ENCODE results near the gene PODXL.

Gene PODXL

DNA sequence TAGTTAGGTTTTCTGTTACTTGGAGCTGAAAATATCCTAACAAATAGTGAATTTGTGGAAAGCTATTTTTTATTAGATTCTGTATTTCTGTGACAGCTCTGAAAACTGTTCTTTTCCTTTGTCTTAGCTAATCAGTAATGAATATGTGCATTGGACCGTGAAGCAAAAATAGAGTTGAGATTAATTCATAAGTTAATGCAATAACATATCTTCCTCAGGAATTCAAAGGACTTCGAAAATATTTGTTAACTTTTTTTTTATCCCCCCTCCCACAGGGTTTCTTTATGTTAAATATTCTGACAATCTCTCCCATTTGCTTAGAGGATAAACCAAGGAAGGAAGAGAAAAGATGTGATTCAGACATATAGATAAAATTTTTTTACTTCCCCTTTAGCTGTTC is 101.4 kb downstream of the PODXL start:
- ChIA-PET CTCF (interaction anchor here (0.7 to 1.2 kb wide), 2 partner anchors 20 to 57 kb away, joined by 3 to 4 read pairs; no protein-coding TSS in a partner anchor), POLR2A (interaction anchor here (0.8 kb wide), 1 partner anchor 48 kb away, joined by 3 read pairs; no protein-coding TSS in a partner anchor)
- no peak overlapping the region for H3K4me3 ChIP-seq (ENCODE audit: low read depth, low read length)
- DNase-seq (ENCODE audit: low read depth, low spot score), result no peak
- TF ChIP-seq, protein P1, sequence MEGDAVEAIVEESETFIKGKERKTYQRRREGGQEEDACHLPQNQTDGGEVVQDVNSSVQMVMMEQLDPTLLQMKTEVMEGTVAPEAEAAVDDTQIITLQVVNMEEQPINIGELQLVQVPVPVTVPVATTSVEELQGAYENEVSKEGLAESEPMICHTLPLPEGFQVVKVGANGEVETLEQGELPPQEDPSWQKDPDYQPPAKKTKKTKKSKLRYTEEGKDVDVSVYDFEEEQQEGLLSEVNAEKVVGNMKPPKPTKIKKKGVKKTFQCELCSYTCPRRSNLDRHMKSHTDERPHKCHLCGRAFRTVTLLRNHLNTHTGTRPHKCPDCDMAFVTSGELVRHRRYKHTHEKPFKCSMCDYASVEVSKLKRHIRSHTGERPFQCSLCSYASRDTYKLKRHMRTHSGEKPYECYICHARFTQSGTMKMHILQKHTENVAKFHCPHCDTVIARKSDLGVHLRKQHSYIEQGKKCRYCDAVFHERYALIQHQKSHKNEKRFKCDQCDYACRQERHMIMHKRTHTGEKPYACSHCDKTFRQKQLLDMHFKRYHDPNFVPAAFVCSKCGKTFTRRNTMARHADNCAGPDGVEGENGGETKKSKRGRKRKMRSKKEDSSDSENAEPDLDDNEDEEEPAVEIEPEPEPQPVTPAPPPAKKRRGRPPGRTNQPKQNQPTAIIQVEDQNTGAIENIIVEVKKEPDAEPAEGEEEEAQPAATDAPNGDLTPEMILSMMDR (IDR thresholded peaks at IDR 0.05; ENCODE audit: insufficient read depth, low read length, missing control alignments), result no peak

GRCh38 chr7:131454498-131454897 is 101.9 kb downstream of the PODXL start:
- POLR2A ChIA-PET, result interaction anchor here (0.8 kb wide), 1 partner anchor 49 kb away, joined by 3 read pairs; no protein-coding TSS in a partner anchor
- H3K4me3 ChIP-seq (ENCODE audit: low read depth, low read length), result no peak overlapping the region
- CTCF ChIA-PET, result no interaction called here
- TF ChIP-seq, protein P1 (IDR thresholded peaks at IDR 0.05; ENCODE audit: insufficient read depth, low read length, missing control alignments), result no peak
- no peak for DNase-seq (ENCODE audit: low read depth, low spot score)
